ENCODE data around the gene ELAVL2. TPM values are rescaled to one million over a fixed set of nuclear protein-coding genes. Genes with fewer than 3 reads are reported as not detected.

The ELAVL2 gene
- total RNA-seq, 1 experiment from 2014 or later: 16.3 TPM

GRCh38 chr9:23801523-23801922, 24.5 kb downstream of the ELAVL2 start:
- no peaks in the 10 kb centered on the region for H3F3A ChIP-seq (ENCODE audit: low read length, unreplicated experiment)
- ATAC-seq (no peak), DNase-seq (no peak)
- no peaks in the 10 kb centered on the region for H3K27me3 ChIP-seq (ENCODE audit: low read length)
- H3K4me2 ChIP-seq (ENCODE audit: low read length): no peak overlapping the region
- no peaks in the 10 kb centered on the region for H3K9me3 ChIP-seq (ENCODE audit: low read length)
- H3K4me1 ChIP-seq (ENCODE audit: insufficient read depth, low read length): no peaks in the 10 kb centered on the region
- intact Hi-C loops (cut with micrococcal nuclease): no loop called here
- H4K20me1 ChIP-seq (ENCODE audit: low read length): no peaks in the 10 kb centered on the region
- no peaks in the 10 kb centered on the region for H3K36me3 ChIP-seq (ENCODE audit: low read depth, low read length)
- POLR2A ChIA-PET (ENCODE audit: unreplicated experiment): no interaction called here
- BruUV-seq (replicated peaks): no TSS peak
- no peak overlapping the region for H3K27ac ChIP-seq (ENCODE audit: low read length)
- H3K9ac ChIP-seq (ENCODE audit: low read length): no peak overlapping the region
- H2AFZ ChIP-seq (ENCODE audit: low read length): no peak overlapping the region
- TF ChIP-seq EZH2 (IDR thresholded peaks at IDR 0.05; ENCODE audit: low read length, unreplicated experiment) (no peak), EZH2phosphoT487 (IDR thresholded peaks at IDR 0.05; ENCODE audit: borderline replicate concordance, low read length) (no peak), CTCF (conservative IDR thresholded peaks at IDR 0.05; ENCODE audit: low read depth, low read length) (no peak)
- CTCF ChIA-PET: no interaction called here
- H3K4me3 ChIP-seq (ENCODE audit: low read length): no peak overlapping the region
- no peaks in the 10 kb centered on the region for H3K9me2 ChIP-seq (replicated peaks; ENCODE audit: low read length)
- H3K79me2 ChIP-seq (ENCODE audit: low read length): peaks cover 96% of the 10 kb centered on the region

- no peak overlapping the region for H3K4me2 ChIP-seq (ENCODE audit: low read length)
- H3K79me2 ChIP-seq (ENCODE audit: low read length): peaks cover 94% of the 10 kb centered on the region
- H3K4me3 ChIP-seq (ENCODE audit: low read length): no peak overlapping the region
- H3F3A ChIP-seq (ENCODE audit: low read length, unreplicated experiment): no peaks in the 10 kb centered on the region
- H3K9me2 ChIP-seq (replicated peaks; ENCODE audit: low read length): no peaks in the 10 kb centered on the region
- no peak for DNase-seq
- ChIA-PET POLR2A (ENCODE audit: unreplicated experiment) (no interaction called here), CTCF (no interaction called here)
- no peak for ATAC-seq
- H3K36me3 ChIP-seq (ENCODE audit: low read depth, low read length): no peaks in the 10 kb centered on the region
- H4K20me1 ChIP-seq (ENCODE audit: low read length): no peaks in the 10 kb centered on the region
- no peak overlapping the region for H3K9ac ChIP-seq (ENCODE audit: low read length)
- no peaks in the 10 kb centered on the region for H3K4me1 ChIP-seq (ENCODE audit: insufficient read depth, low read length)
- no peaks in the 10 kb centered on the region for H3K27me3 ChIP-seq (ENCODE audit: low read length)
- H3K27ac ChIP-seq (ENCODE audit: low read length): no peak overlapping the region
- intact Hi-C loops (cut with micrococcal nuclease): no loop called here
- H3K9me3 ChIP-seq (ENCODE audit: low read length): no peaks in the 10 kb centered on the region
- H2AFZ ChIP-seq (ENCODE audit: low read length): no peak overlapping the region
- TF ChIP-seq EZH2phosphoT487 (IDR thresholded peaks at IDR 0.05; ENCODE audit: borderline replicate concordance, low read length): no peak
- TF ChIP-seq EZH2 (IDR thresholded peaks at IDR 0.05; ENCODE audit: low read length, unreplicated experiment): no peak
- no peak for TF ChIP-seq CTCF (conservative IDR thresholded peaks at IDR 0.05; ENCODE audit: low read depth, low read length)
- BruUV-seq (replicated peaks): no TSS peak
Measured at GRCh38 chr9:23799521-23799920, 26.5 kb downstream of the ELAVL2 start.

- no peaks in the 10 kb centered on the region for H3F3A ChIP-seq (ENCODE audit: low read length, unreplicated experiment)
- no peak overlapping the region for H3K4me3 ChIP-seq (ENCODE audit: low read length)
- H3K9ac ChIP-seq (ENCODE audit: low read length): no peak overlapping the region
- ChIA-PET CTCF (no interaction called here), POLR2A (ENCODE audit: unreplicated experiment) (no interaction called here)
- peaks cover 96% of the 10 kb centered on the region for H3K79me2 ChIP-seq (ENCODE audit: low read length)
- no TSS peak for BruUV-seq (replicated peaks)
- H3K9me2 ChIP-seq (replicated peaks; ENCODE audit: low read length): no peaks in the 10 kb centered on the region
- H3K4me2 ChIP-seq (ENCODE audit: low read length): no peak overlapping the region
- H3K9me3 ChIP-seq (ENCODE audit: low read length): no peaks in the 10 kb centered on the region
- H4K20me1 ChIP-seq (ENCODE audit: low read length): no peaks in the 10 kb centered on the region
- no peaks in the 10 kb centered on the region for H3K27me3 ChIP-seq (ENCODE audit: low read length)
- H3K27ac ChIP-seq (ENCODE audit: low read length): no peak overlapping the region
- H3K4me1 ChIP-seq (ENCODE audit: insufficient read depth, low read length): no peaks in the 10 kb centered on the region
- intact Hi-C loops (cut with micrococcal nuclease): no loop called here
- ATAC-seq (no peak), DNase-seq (no peak)
- TF ChIP-seq EZH2 (IDR thresholded peaks at IDR 0.05; ENCODE audit: low read length, unreplicated experiment) (no peak), CTCF (conservative IDR thresholded peaks at IDR 0.05; ENCODE audit: low read depth, low read length) (no peak), EZH2phosphoT487 (IDR thresholded peaks at IDR 0.05; ENCODE audit: borderline replicate concordance, low read length) (no peak)
- no peaks in the 10 kb centered on the region for H3K36me3 ChIP-seq (ENCODE audit: low read depth, low read length)
- no peak overlapping the region for H2AFZ ChIP-seq (ENCODE audit: low read length)
Measured at GRCh38 chr9:23798325-23798724, 27.7 kb downstream of the ELAVL2 start.

Data from PC-3 (cell line).